HepG2 (cell line): ENCODE measurements around the gene RABEP2. TPM values are rescaled to one million over a fixed set of nuclear protein-coding genes. Genes with fewer than 3 reads are reported as not detected.

ENCODE experiments used
- AKAP8 ChIP-seq: sonication (generic); formaldehyde crosslinking; IDR thresholded peaks from 2 replicates; pipeline ENCODE4 v1.5.1; 2020; ENCODE audit warnings: mild to moderate bottlenecking, missing genetic modification reagents
- RXRB ChIP-seq: IDR thresholded peaks from 2 replicates; pipeline ENCODE4 v1.6.1; 2016; ENCODE audit warnings: borderline replicate concordance, missing genetic modification reagents, missing compliant biosample characterization
- SAP130 ChIP-seq: IDR thresholded peaks from 2 replicates; pipeline ENCODE4 v1.6.1; 2016; ENCODE audit warnings: low read depth
- ZFX ChIP-seq: sonication (generic); formaldehyde crosslinking; IDR thresholded peaks from 2 replicates; pipeline ENCODE4 v1.4.0; 2020; ENCODE audit warnings: mild to moderate bottlenecking, low read depth, missing genetic modification reagents, moderate library complexity
- ZNF121 ChIP-seq: sonication (generic); formaldehyde crosslinking; IDR thresholded peaks from 2 replicates; pipeline ENCODE4 v1.5.0; 2020; ENCODE audit warnings: mild to moderate bottlenecking, missing genetic modification reagents
- ZNF430 ChIP-seq: sonication (generic); formaldehyde crosslinking; IDR thresholded peaks from 2 replicates; pipeline ENCODE4 v1.9.0; 2021; ENCODE audit warnings: mild to moderate bottlenecking, missing genetic modification reagents
- polyA plus RNA-seq, 8 experiments: library from polyadenylated mRNA; depleted of rRNA in 3 of 8; stranded (reverse) in 7 of 8; unstranded in 1 of 8; fragments of >200 nt; fragmentation: Illumina TruSeq in 4 of 8; extraction: Trizol in 4 of 8; gene quantifications; 2 replicates each; pipeline versions ENCODE4 v1.2.1 to v1.2.3, GENCODE V29; 2011 to 2016; ENCODE audit warnings: low read depth in 4 of 8, missing spikeins in 1 of 8, mixed read lengths in 1 of 8; ENCODE audit not compliant: insufficient read depth in 1 of 8
- total RNA-seq, 5 experiments: library from RNA; depleted of rRNA; stranded (reverse); fragments of >200 nt; fragmentation: Illumina TruSeq; extraction: Trizol; gene quantifications; 2 replicates each; pipeline ENCODE4 v1.2.3, GENCODE V29; 2016; ENCODE audit warnings: low read depth in 1 of 5
- TF ChIP-seq, protein P1 (sequence below): sonication (generic); formaldehyde crosslinking; IDR thresholded peaks from 2 replicates; pipeline ENCODE4 v1.4.0; 2020; ENCODE audit warnings: missing genetic modification reagents
- TF ChIP-seq, protein P2 (sequence below): sonication (generic); formaldehyde crosslinking; IDR thresholded peaks from 2 replicates; pipeline ENCODE4 v1.4.0; 2020; ENCODE audit warnings: missing genetic modification reagents
- TF ChIP-seq, protein P3 (sequence below): sonication (generic); formaldehyde crosslinking; IDR thresholded peaks from 2 replicates; pipeline ENCODE4 v1.5.0; 2020; ENCODE audit warnings: mild to moderate bottlenecking, missing genetic modification reagents, moderate library complexity

The RABEP2 gene
- total and polyA plus RNA-seq, 2 of the 13 experiments (the other 11 are each of a cell fraction or from before 2014, with no cell fraction given): 10.8 to 18.4 TPM

DNA sequence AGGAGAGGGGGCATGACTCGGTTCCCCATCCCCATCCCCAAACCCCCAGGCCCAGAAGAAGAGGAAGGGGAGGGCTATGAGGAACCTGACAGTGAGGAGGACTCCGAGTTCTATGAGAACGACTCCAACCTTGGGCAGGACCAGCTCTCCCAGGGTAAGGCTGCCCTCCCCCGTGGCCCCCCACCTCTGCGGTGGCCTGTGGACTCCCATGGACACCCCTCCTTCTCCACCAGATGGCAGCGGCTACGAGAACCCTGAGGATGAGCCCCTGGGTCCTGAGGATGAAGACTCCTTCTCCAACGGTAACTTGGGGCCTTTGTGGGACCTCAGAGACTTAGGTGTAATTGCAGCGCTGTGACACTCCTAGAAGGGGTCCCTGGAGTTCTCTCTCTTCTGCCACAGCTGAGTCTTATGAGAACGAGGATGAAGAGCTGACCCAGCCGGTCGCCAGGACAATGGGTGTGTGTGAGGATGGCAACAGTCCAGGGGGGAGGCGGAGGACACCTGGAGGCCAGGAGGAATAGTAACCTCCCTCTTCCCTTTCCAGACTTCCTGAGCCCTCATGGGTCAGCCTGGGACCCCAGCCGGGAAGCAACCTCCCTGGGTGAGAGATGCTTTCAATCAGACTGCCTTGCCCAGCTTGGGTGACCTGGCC, 12.3 kb upstream of the RABEP2 start (continued):
- TF ChIP-seq, protein P1, sequence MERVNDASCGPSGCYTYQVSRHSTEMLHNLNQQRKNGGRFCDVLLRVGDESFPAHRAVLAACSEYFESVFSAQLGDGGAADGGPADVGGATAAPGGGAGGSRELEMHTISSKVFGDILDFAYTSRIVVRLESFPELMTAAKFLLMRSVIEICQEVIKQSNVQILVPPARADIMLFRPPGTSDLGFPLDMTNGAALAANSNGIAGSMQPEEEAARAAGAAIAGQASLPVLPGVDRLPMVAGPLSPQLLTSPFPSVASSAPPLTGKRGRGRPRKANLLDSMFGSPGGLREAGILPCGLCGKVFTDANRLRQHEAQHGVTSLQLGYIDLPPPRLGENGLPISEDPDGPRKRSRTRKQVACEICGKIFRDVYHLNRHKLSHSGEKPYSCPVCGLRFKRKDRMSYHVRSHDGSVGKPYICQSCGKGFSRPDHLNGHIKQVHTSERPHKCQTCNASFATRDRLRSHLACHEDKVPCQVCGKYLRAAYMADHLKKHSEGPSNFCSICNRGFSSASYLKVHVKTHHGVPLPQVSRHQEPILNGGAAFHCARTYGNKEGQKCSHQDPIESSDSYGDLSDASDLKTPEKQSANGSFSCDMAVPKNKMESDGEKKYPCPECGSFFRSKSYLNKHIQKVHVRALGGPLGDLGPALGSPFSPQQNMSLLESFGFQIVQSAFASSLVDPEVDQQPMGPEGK (CRISPR knock-in tag): peak; percentile 84
- TF ChIP-seq ZNF430 (CRISPR knock-in tag): peak; percentile 1; the same call in 1 of the 2 replicates
- no peak for TF ChIP-seq AKAP8 (CRISPR knock-in tag)
- TF ChIP-seq, protein P2, sequence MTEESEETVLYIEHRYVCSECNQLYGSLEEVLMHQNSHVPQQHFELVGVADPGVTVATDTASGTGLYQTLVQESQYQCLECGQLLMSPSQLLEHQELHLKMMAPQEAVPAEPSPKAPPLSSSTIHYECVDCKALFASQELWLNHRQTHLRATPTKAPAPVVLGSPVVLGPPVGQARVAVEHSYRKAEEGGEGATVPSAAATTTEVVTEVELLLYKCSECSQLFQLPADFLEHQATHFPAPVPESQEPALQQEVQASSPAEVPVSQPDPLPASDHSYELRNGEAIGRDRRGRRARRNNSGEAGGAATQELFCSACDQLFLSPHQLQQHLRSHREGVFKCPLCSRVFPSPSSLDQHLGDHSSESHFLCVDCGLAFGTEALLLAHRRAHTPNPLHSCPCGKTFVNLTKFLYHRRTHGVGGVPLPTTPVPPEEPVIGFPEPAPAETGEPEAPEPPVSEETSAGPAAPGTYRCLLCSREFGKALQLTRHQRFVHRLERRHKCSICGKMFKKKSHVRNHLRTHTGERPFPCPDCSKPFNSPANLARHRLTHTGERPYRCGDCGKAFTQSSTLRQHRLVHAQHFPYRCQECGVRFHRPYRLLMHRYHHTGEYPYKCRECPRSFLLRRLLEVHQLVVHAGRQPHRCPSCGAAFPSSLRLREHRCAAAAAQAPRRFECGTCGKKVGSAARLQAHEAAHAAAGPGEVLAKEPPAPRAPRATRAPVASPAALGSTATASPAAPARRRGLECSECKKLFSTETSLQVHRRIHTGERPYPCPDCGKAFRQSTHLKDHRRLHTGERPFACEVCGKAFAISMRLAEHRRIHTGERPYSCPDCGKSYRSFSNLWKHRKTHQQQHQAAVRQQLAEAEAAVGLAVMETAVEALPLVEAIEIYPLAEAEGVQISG: peak; percentile 83
- TF ChIP-seq ZNF121 (CRISPR knock-in tag): 0 out of 2 replicates have a peak, but pooled peaks have one; percentile 12
- TF ChIP-seq, protein P3, sequence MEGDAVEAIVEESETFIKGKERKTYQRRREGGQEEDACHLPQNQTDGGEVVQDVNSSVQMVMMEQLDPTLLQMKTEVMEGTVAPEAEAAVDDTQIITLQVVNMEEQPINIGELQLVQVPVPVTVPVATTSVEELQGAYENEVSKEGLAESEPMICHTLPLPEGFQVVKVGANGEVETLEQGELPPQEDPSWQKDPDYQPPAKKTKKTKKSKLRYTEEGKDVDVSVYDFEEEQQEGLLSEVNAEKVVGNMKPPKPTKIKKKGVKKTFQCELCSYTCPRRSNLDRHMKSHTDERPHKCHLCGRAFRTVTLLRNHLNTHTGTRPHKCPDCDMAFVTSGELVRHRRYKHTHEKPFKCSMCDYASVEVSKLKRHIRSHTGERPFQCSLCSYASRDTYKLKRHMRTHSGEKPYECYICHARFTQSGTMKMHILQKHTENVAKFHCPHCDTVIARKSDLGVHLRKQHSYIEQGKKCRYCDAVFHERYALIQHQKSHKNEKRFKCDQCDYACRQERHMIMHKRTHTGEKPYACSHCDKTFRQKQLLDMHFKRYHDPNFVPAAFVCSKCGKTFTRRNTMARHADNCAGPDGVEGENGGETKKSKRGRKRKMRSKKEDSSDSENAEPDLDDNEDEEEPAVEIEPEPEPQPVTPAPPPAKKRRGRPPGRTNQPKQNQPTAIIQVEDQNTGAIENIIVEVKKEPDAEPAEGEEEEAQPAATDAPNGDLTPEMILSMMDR (CRISPR knock-in tag): peak; percentile 46
- TF ChIP-seq SAP130 (CRISPR knock-in tag): peak; percentile 49
- TF ChIP-seq ZFX (CRISPR knock-in tag): no peak
- TF ChIP-seq RXRB (CRISPR knock-in tag): 0 out of 2 replicates have a peak, but pooled peaks have one; percentile 21
- TF ChIP-seq, all 625 proteins: peak for 10
